H1 (cell line): ENCODE results near the gene FGFBP2. TPM values are rescaled to one million over a fixed set of nuclear protein-coding genes. Genes with fewer than 3 reads are reported as not detected.

Experiments used
- CTCF ChIA-PET: fragments of 300-600 bp; sonication (Branson Sonifier 250); formaldehyde crosslinking; loops from one replicate; lab custom pipeline; 2021; ENCODE audit not compliant: partially characterized antibody; lab: Charles Lee
- POLR2A ChIA-PET: fragments of 300-600 bp; sonication (Branson Sonifier 250); formaldehyde crosslinking; loops from one replicate; lab custom pipeline; 2021; ENCODE audit warnings: inconsistent platforms; ENCODE audit not compliant: partially characterized antibody; lab: Charles Lee
- DNase-seq, 2 experiments: peaks; one replicate each; pipeline versions ENCODE4 v3.0.0 to v3.0.0-alpha.2; 2010 to 2022; ENCODE audit warnings: low spot score in 2 of 2, low read depth in 1 of 2, mixed read lengths in 1 of 2
- FAIRE-seq: peaks from 2 replicates; lab custom pipeline; 2011; peaks lifted over from hg19 to GRCh38; lab: Jason Lieb, UNC
- H2AFZ ChIP-seq: 2 replicates; pipeline ENCODE4 v1.8.1; 2012; ENCODE audit warnings: low read length, inconsistent platforms
- H2AK5ac ChIP-seq: 2 replicates; pipeline ENCODE4 v1.6.1; 2013; ENCODE audit warnings: low read depth, low read length
- H2BK120ac ChIP-seq: replicated peaks from 2 replicates; pipeline ENCODE3; 2013; ENCODE audit warnings: low read depth, low read length, inconsistent platforms
- H2BK12ac ChIP-seq: 2 replicates; pipeline ENCODE4 v1.6.1; 2013; ENCODE audit warnings: low read depth, low read length
- H2BK15ac ChIP-seq: 2 replicates; pipeline ENCODE4 v1.6.1; 2013; ENCODE audit warnings: low read length
- H2BK20ac ChIP-seq: 2 replicates; pipeline ENCODE4 v1.6.1; 2013; ENCODE audit warnings: low read length
- H2BK5ac ChIP-seq: 2 replicates; pipeline ENCODE4 v1.6.1; 2013; ENCODE audit warnings: low read depth, low read length
- H3K14ac ChIP-seq: 2 replicates; pipeline ENCODE4 v1.6.1; 2013; ENCODE audit warnings: inconsistent platforms; ENCODE audit not compliant: insufficient read length
- H3K18ac ChIP-seq: 2 replicates; pipeline ENCODE4 v1.6.1; 2013; ENCODE audit warnings: low read length; ENCODE audit errors: extremely low read depth
- H3K23ac ChIP-seq: 2 replicates; pipeline ENCODE4 v1.6.1; 2013; ENCODE audit warnings: inconsistent platforms; ENCODE audit not compliant: insufficient read length
- H3K23me2 ChIP-seq: 2 replicates; pipeline ENCODE4 v1.6.1; 2013; ENCODE audit warnings: low read depth, low read length
- H3K27ac ChIP-seq: 2 replicates; pipeline ENCODE4 v1.6.1; 2011; ENCODE audit warnings: low read depth, low read length, inconsistent platforms
- H3K27me3 ChIP-seq, 4 experiments: replicated peaks in 1 of 4; 1 replicate in 1 of 4; 2 replicates in 3 of 4; pipeline versions ENCODE4 v1.6.1 to v1.8.1; 2011 to 2013; ENCODE audit warnings: low read length in 3 of 4, mild to moderate bottlenecking in 3 of 4, inconsistent platforms in 2 of 4, mixed read lengths in 2 of 4, moderate library complexity in 1 of 4; ENCODE audit not compliant: control insufficient read depth in 3 of 4, insufficient read depth in 3 of 4; ENCODE audit errors: extremely low read depth in 1 of 4
- H3K36me3 ChIP-seq, 4 experiments: 2 replicates each; pipeline versions ENCODE4 v1.6.1 to v1.8.1; 2011 to 2013; ENCODE audit warnings: mild to moderate bottlenecking in 4 of 4, low read length in 3 of 4, moderate library complexity in 2 of 4, control low read depth in 1 of 4, inconsistent platforms in 1 of 4; ENCODE audit not compliant: insufficient read depth in 4 of 4, control insufficient read depth in 2 of 4
- H3K4ac ChIP-seq: replicated peaks from 2 replicates; pipeline ENCODE3; 2013; ENCODE audit warnings: low read length, low read depth, mixed read lengths, inconsistent platforms; ENCODE audit not compliant: insufficient read length
- H3K4me1 ChIP-seq, 4 experiments: replicated peaks in 1 of 4; 1 replicate in 1 of 4; 2 replicates in 3 of 4; pipeline versions ENCODE4 v1.6.1 to v1.8.1; 2011 to 2013; ENCODE audit warnings: low read length in 3 of 4, inconsistent platforms in 2 of 4, mixed read lengths in 1 of 4; ENCODE audit not compliant: insufficient read depth in 4 of 4, control insufficient read depth in 3 of 4
- H3K4me2 ChIP-seq, 2 experiments: 2 replicates each; pipeline versions ENCODE4 v1.6.1 to v1.8.1; 2011 to 2013; ENCODE audit warnings: low read depth in 2 of 2, low read length in 2 of 2, control low read depth in 1 of 2, inconsistent platforms in 1 of 2, mild to moderate bottlenecking in 1 of 2; ENCODE audit not compliant: insufficient read depth in 1 of 2
- H3K4me3 ChIP-seq, 4 experiments: fragments of 200-600, 300-600 bp in 1 of 4; sonication (generic), shearing (Covaris generic), sonication (Bioruptor Twin) in 1 of 4; 2 replicates each; pipeline versions ENCODE4 v1.5.1 to v1.8.1; 2011 to 2016; ENCODE audit warnings: low read length in 4 of 4, low read depth in 3 of 4, control low read depth in 2 of 4, inconsistent platforms in 2 of 4, mild to moderate bottlenecking in 2 of 4, mixed read lengths in 1 of 4, moderate library complexity in 1 of 4; ENCODE audit not compliant: insufficient read depth in 2 of 4; ENCODE audit errors: extremely low read depth in 1 of 4
- H3K56ac ChIP-seq: replicated peaks from 2 replicates; pipeline ENCODE3; 2013; ENCODE audit warnings: low read depth, mild to moderate bottlenecking, mixed read lengths, low read length, inconsistent platforms; ENCODE audit not compliant: insufficient read length
- H3K79me1 ChIP-seq: 2 replicates; pipeline ENCODE4 v1.6.1; 2013; ENCODE audit warnings: low read depth, low read length, control low read depth
- H3K79me2 ChIP-seq, 2 experiments: 2 replicates each; pipeline versions ENCODE4 v1.6.1 to v1.8.1; 2012 to 2013; ENCODE audit warnings: low read length in 2 of 2, mild to moderate bottlenecking in 2 of 2, inconsistent platforms in 1 of 2; ENCODE audit not compliant: insufficient read depth in 2 of 2, control insufficient read depth in 1 of 2
- H3K9ac ChIP-seq, 4 experiments: replicated peaks in 1 of 4; 1 replicate in 1 of 4; 2 replicates in 3 of 4; pipeline versions ENCODE4 v1.6.1 to v1.8.1; 2011 to 2013; ENCODE audit warnings: low read depth in 3 of 4, low read length in 3 of 4, control low read depth in 2 of 4, mild to moderate bottlenecking in 2 of 4, moderate library complexity in 2 of 4, inconsistent platforms in 1 of 4; ENCODE audit errors: extremely low read depth in 1 of 4
- H3K9me3 ChIP-seq, 2 experiments: 2 replicates each; pipeline versions ENCODE4 v1.6.1 to v1.8.1; 2012 to 2013; ENCODE audit warnings: mild to moderate bottlenecking in 2 of 2, moderate library complexity in 2 of 2, control low read depth in 1 of 2, inconsistent platforms in 1 of 2, low read depth in 1 of 2, low read length in 1 of 2, mixed read lengths in 1 of 2; ENCODE audit not compliant: insufficient read depth in 2 of 2
- H4K20me1 ChIP-seq, 2 experiments: replicated peaks in 1 of 2; 2 replicates each; pipeline versions ENCODE3 to v1.8.1; 2011 to 2013; ENCODE audit warnings: inconsistent platforms in 2 of 2, low read length in 2 of 2, mild to moderate bottlenecking in 1 of 2; ENCODE audit not compliant: insufficient read depth in 2 of 2, control insufficient read depth in 1 of 2
- H4K5ac ChIP-seq: 2 replicates; pipeline ENCODE4 v1.6.1; 2013; ENCODE audit warnings: low read length, low read depth, mixed read lengths, inconsistent platforms; ENCODE audit not compliant: insufficient read length
- H4K8ac ChIP-seq: 2 replicates; pipeline ENCODE4 v1.8.0; 2013; ENCODE audit warnings: mild to moderate bottlenecking, moderate library complexity, low read length, inconsistent platforms; ENCODE audit not compliant: insufficient read depth; ENCODE audit errors: extremely low read depth
- H4K91ac ChIP-seq: replicated peaks from 2 replicates; pipeline ENCODE3; 2013; ENCODE audit warnings: low read length, mixed read lengths, inconsistent platforms; ENCODE audit not compliant: insufficient read length
- BRCA1 ChIP-seq: IDR thresholded peaks from 2 replicates; pipeline ENCODE4 v1.6.1; 2012; ENCODE audit warnings: low read depth, low read length, improper control_type of control experiment
- CHD2 ChIP-seq: IDR thresholded peaks from 2 replicates; pipeline ENCODE4 v1.6.1; 2012; ENCODE audit warnings: low read length, improper control_type of control experiment
- E2F6 ChIP-seq: IDR thresholded peaks from 2 replicates; pipeline ENCODE4 v1.6.1; 2012; ENCODE audit warnings: inconsistent platforms
- EZH2 ChIP-seq: fragments of 200-600 bp; sonication (generic); IDR thresholded peaks from 2 replicates; pipeline ENCODE4 v1.7.1; 2012; ENCODE audit warnings: low read depth, mild to moderate bottlenecking, moderate library complexity, low read length, inconsistent platforms; ENCODE audit not compliant: severe bottlenecking
- KDM1A ChIP-seq: fragments of 200-600, 300-600 bp; sonication (generic); IDR thresholded peaks from 2 replicates; pipeline ENCODE4 v1.7.1; 2016; ENCODE audit warnings: mild to moderate bottlenecking, low read length, borderline replicate concordance
- MAFK ChIP-seq: IDR thresholded peaks from 2 replicates; pipeline ENCODE4 v1.6.1; 2012; ENCODE audit warnings: low read depth, mild to moderate bottlenecking, improper control_type of control experiment, low read length
- POU5F1 ChIP-seq: IDR thresholded peaks from 2 replicates; pipeline ENCODE4 v1.6.1; 2011; ENCODE audit warnings: low read depth, mild to moderate bottlenecking, low read length, moderate library complexity
- RFX5 ChIP-seq: IDR thresholded peaks from 2 replicates; pipeline ENCODE4 v1.6.1; 2011; ENCODE audit warnings: low read depth, low read length, improper control_type of control experiment, borderline replicate concordance
- RNF2 ChIP-seq: fragments of 200-900, 300-1000 bp; sonication (generic); IDR thresholded peaks from 2 replicates; pipeline ENCODE4 v1.7.1; 2016; ENCODE audit warnings: borderline replicate concordance, low read depth, mild to moderate bottlenecking, antibody characterized with exemption, low read length; ENCODE audit not compliant: poor library complexity, severe bottlenecking; ENCODE audit errors: missing control alignments
- SIN3A ChIP-seq, 2 experiments: IDR thresholded peaks in 1 of 2; conservative IDR thresholded peaks in 1 of 2; 2 replicates each; pipeline ENCODE4 v1.6.1; 2011 to 2012; ENCODE audit warnings: low read length in 2 of 2, improper control_type of control experiment in 1 of 2, low read depth in 1 of 2, mild to moderate bottlenecking in 1 of 2
- SP1 ChIP-seq: IDR thresholded peaks from 2 replicates; pipeline ENCODE4 v1.6.1; 2011; ENCODE audit warnings: low read depth, low read length
- TBP ChIP-seq: IDR thresholded peaks from 2 replicates; pipeline ENCODE4 v1.6.1; 2011; ENCODE audit warnings: low read depth, low read length, improper control_type of control experiment
- WGBS, 2 experiments: shearing (Covaris generic) in 1 of 2; methylation state at CpG; one replicate each; pipeline versions ENCODE4 v1.1.6 to v1.1.7; 2013 to 2015; ENCODE audit warnings: low lambda C conversion rate in 2 of 2, mixed read lengths in 2 of 2, inconsistent platforms in 1 of 2, low coverage in 1 of 2, missing lambda C conversion rate in 1 of 2; ENCODE audit not compliant: insufficient replicate concordance in 2 of 2, insufficient coverage in 1 of 2, insufficient read length in 1 of 2; ENCODE audit errors: extremely low coverage in 1 of 2, missing lambda C conversion rate in 1 of 2; 5-methylcytosine and 5-hydroxymethylcytosine counted together
- polyA plus RNA-seq, 7 experiments: library from polyadenylated mRNA; depleted of rRNA in 3 of 7; stranded (reverse) in 5 of 7; unstranded in 2 of 7; fragments of >200 nt in 5 of 7; fragments of 200-250 nt in 2 of 7; gene quantifications; 1 replicate in 5 of 7; 2 replicates in 1 of 7; 4 replicates in 1 of 7; pipeline versions ENCODE4 v1.2.1 to v1.2.3, GENCODE V29; 2011 to 2013; ENCODE audit warnings: missing spikeins in 2 of 7, mixed read lengths in 2 of 7
- total RNA-seq: library from RNA; stranded (reverse); fragmentation: NEBNext Ultra II Directional; extraction: Animal tissue kit (Norgen Biotek cat#: 25700); gene quantifications from 2 replicates; pipeline ENCODE4 v1.2.1, GENCODE V29; 2021

The FGFBP2 gene
- total and polyA plus RNA-seq, 2 of the 8 experiments (the other 6 are each of a cell fraction or from before 2014, with no cell fraction given): 0.15 TPM; not detected in 1

GRCh38 chr4:15990570-15991285 is 27.8 kb upstream of the FGFBP2 start:
- Histone ChIP-seq H3K9me3 (no peaks in the 10 kb centered on the region), H3K27ac (no peak overlapping the region), H4K8ac (no peak overlapping the region), H2BK120ac (no peak overlapping the region), H2BK15ac (no peak overlapping the region), H2BK12ac (no peak overlapping the region), H3K18ac (no peak overlapping the region), H3K4me2 (no peak overlapping the region), H3K56ac (no peak overlapping the region), H3K27me3 (no peaks in the 10 kb centered on the region), H3K4me1 (no peaks in the 10 kb centered on the region), H2AK5ac (no peak overlapping the region), H3K36me3 (peaks cover 15 to 74% (median 56%) of the 10 kb centered on the region in 4 experiments; a peak in 7 of 8 replicates), H4K5ac (no peak overlapping the region), H3K4me3 (no peak overlapping the region), H3K4ac (no peak overlapping the region), H3K23me2 (no peaks in the 10 kb centered on the region; the same call in 1 of the 2 replicates), H3K79me1 (no peaks in the 10 kb centered on the region), H3K23ac (no peak overlapping the region), H3K79me2 (no peaks in the 10 kb centered on the region), H2BK20ac (no peak overlapping the region), H4K20me1 (peaks cover 0 to 1% of the 10 kb centered on the region in 2 experiments), H3K9ac (no peak overlapping the region), H2AFZ (no peak overlapping the region), H4K91ac (no peak overlapping the region), H2BK5ac (no peak overlapping the region), H3K14ac (no peak overlapping the region)
- FAIRE-seq: no peak
- WGBS, 2 experiments: 84% methylated on average over 12 of the region's 12 CpGs; no CpG with 5 or more reads in 1 of the 2 experiments
- DNase-seq: no peak
- CTCF ChIA-PET: interaction anchor here (1.1 to 1.3 kb wide), 2 partner anchors 185 to 206 kb away, joined by 3 to 5 read pairs; no protein-coding TSS in a partner anchor
- POLR2A ChIA-PET: no interaction called here
- TF ChIP-seq E2F6: no peak
- no peak for TF ChIP-seq RNF2
- no peak for TF ChIP-seq BRCA1
- no peak for TF ChIP-seq TBP
- no peak for TF ChIP-seq POU5F1
- no peak for TF ChIP-seq EZH2
- TF ChIP-seq SP1: no peak
- TF ChIP-seq KDM1A: no peak
- no peak for TF ChIP-seq SIN3A (conservative IDR thresholded peaks at IDR 0.05 in 1 of 2, IDR thresholded peaks at IDR 0.05 in 1 of 2; ENCODE audit: low read depth in 1 of 2, low read length in 2 of 2)
- no peak for TF ChIP-seq RFX5
- TF ChIP-seq CHD2: no peak
- no peak for TF ChIP-seq MAFK
